ENCODE results near the gene ARRB1.
"Not testable (repeated sequence)": the region's sequence is repeated elsewhere in the genome, so short reads cannot be mapped to it uniquely, and the experiment has no call there.

Gene ARRB1

DNA sequence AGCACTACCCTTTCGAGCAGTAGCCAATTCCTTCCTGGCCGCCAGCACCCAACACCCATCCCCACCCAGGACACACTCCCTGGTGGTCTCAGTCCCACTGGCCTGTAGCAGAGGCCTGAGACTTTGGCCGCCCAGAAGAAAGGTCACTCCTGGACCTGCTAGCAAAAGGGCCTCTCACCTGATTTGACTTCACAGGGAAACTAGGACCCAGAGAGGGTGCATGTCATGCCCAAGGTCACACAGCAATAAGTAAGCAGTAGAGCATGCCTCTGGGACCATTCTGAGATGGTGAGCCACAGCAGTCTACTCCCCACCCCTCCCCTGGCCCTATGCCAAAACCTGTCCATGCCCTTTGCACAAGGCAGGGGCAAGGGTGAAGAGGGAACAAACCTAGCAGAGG lies 7.3 kb downstream of the ARRB1 start:
- DNase-seq (ENCODE audit: low read depth in 3 of 3), result no peak

DNA sequence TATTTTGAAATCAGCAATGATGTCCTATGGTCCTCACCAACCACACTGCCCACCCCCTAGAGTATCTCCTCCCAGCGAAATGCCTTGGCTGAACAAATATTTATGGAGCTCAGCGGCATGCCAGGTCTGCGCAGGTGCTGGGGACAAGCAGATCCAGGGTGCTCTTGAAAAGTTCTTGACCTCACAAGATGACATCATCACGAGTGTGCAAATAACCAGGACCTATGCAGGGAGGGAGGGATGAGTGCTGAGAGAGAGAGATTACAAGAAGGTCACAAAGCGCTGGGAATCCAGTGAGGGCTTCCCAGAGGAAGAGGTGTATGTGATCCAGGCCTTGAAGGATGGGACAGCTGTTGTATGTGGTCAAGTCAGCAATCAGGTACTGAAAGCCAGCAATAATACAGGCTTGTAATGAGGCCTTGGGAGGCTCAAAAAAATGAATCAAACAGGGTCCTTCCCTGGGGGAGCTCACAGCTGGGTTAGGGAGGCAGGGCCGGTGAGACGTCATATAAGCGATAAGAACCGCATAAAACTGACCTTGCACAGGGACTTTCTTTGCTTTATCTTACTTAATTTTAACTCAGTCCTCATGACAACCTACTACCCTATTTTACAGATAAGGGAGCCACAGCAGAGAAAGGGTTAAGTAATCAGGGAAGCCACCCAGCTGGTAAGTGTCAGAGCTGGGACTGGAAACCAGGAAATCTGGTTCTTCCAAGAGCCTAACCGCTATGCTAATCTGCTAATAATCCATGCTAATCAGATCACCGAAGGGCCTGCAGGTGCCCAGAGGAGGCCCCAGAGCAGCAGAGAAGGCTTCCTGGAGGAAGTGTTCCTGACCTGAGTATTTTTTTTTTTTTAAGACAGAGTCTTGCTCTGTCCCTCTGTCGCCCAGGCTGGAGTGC lies 8.2 kb downstream of the ARRB1 start:
- DNase-seq (ENCODE audit: low read depth in 3 of 3), result no peak

GRCh38 chr11:75342231-75342918 lies 9.1 kb downstream of the ARRB1 start:
- DNase-seq (ENCODE audit: low read depth in 3 of 3), result no peak

GRCh38 chr11:75341612-75342011 lies 9.8 kb downstream of the ARRB1 start:
- no peak for DNase-seq (ENCODE audit: low read depth in 3 of 3)

DNA sequence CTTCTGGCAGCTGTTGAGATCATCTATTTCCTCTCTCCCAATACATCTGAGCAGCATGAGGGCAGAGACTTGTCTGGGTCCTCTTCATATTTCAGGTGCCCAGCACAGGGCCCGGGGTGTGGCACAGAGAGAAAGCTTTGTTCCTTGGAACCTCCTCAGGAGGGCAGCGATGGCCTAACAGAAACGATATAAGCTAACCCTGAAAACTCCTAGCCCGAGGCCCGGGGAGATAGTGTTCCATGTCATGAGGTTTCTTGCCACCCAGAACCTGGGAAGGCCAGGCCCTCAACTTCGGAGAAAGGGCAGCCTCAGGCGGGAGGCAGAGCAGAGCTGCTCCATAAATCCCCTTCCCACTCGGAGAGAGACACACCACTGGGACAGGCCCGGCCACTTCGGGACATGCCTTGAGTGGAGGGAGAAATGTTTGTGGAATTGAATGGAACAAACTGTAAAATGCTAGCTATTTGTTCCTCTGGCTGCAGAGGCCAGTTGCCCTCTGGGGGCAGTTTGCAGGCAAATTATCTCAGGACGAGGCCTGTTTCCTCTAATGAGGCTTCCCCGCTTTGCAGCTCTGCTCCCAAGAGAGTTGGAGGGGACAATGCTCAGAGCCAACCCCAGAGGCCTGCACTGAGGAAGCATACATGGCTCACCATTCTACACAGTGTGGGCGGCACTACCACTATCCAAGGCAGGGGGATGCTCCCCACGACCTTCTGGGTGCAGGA lies 11.6 kb downstream of the ARRB1 start:
- no peak for DNase-seq (ENCODE audit: low read depth in 3 of 3)

DNA sequence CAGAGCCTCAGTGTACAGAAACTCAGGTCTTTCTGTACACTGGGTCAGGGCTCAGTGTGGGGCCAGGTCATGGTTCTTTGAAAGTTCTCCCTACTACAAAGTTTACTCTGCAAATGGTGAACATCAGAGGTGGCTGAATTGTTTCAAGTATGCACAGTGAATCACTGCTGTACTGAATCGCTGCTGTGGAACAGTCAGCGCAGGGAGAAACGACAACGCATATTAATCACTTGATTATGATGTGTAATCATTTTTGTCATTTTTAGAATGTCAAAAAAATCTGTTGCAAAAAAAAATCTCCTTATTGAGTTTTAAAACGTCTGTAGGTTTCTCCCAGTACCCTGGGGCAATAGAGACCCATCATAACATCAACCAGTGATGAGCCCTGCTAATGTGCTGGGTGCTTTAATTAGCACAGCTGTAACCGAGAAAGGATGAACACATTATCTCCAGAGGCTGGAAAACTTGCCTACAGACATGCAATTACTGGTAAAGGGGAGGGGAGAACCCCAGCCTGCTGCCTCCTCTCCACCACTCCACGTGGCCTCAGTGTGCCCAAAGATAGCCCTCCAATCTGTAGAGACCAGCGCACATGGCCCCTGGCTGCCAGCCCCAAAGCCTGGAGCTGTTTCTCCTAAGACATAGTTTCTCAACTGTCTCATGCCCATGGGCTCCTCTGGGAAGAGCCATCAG lies 12.8 kb downstream of the ARRB1 start:
- DNase-seq (ENCODE audit: low read depth in 3 of 3), result no peak

DNA sequence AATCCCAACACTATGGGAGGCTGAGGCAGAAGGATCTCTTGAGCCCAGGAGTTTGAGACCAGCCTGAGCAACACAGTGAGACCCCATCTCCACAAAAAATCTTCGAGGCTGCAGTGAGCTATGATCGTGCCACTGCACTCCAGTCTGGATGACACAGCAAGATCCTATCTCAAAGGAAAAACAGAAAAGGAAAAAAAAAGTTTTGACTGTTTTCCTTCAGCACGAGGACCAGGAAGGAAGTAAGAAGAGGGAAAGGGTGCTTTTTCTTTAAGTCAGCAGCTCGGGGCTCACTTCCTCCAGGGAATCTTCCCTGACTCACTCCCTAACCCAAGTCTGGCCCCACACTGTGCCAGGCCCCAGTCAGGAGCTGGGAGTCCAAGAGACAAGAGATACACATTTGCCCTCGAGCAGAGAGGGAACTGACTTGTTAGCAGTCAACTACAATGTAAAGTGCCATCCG lies 14.2 kb downstream of the ARRB1 start:
- no peak for DNase-seq (ENCODE audit: low read depth in 3 of 3)

GRCh38 chr11:75334976-75335375 lies 16.5 kb downstream of the ARRB1 start:
- no peak for DNase-seq (ENCODE audit: low read depth in 3 of 3)

DNA sequence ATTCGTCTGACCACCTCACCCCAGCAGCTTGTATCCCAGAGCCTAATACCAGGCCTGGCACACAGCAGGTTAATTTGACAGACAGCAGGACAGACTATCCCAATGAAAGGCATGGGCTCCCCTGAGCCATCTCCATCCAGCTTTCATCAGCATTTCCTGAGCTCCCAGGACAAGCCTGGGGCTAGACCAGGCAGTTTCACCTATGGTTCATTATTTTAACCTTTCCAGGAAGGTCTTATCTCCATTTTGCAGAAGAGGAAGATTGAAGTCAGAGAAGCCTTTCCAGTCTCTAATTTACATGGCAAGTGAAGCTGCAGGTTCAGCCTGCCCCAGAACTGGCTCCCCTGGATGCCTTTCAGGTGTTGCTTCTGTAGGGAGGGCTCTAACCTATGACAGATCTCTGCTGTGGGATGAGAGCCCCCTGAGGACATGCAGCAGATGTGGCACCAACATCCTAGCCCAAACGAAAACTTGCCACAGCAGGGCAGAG lies 17.0 kb downstream of the ARRB1 start:
- no peak for DNase-seq (ENCODE audit: low read depth in 3 of 3)

GRCh38 chr11:75333807-75334140 lies 17.7 kb downstream of the ARRB1 start:
- DNase-seq (ENCODE audit: low read depth in 3 of 3), result no peak

DNA sequence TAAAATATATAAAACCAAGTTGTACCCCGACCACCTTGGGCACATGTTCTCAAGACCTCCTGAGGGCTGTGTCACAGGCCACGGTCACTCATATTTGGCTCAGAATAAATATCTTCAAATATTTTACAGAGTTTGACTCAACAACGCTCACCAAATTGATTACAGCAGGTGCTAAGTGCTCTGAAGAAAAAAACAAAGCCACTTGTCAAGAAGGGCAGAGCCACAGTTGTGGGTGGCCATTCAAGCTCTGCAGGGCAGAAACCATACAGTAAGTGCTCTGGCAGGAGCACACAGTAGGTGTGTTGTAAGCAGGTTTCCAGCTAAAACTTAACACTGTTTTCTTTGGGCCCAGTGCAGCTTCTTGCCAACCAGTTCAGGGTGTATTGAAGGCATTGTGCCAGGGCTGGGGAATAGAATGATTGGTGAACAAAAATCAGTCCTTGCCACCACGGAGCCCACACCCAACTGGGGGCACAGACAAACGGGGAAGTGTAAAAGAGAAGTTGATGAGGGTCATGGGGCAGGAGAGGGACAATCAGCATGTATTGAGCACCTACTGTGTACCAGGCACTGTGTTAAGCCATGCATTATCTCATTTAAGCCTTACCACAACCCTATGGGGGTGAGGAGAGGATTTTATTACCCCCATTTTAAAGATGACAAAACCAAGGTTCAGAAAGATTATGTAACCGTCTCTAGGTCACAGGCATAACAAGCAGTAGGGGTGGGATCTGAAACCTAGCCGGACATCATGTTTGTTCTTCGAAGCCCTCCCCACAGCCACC lies 18.2 kb downstream of the ARRB1 start:
- no peak for DNase-seq (ENCODE audit: low read depth in 3 of 3)

DNA sequence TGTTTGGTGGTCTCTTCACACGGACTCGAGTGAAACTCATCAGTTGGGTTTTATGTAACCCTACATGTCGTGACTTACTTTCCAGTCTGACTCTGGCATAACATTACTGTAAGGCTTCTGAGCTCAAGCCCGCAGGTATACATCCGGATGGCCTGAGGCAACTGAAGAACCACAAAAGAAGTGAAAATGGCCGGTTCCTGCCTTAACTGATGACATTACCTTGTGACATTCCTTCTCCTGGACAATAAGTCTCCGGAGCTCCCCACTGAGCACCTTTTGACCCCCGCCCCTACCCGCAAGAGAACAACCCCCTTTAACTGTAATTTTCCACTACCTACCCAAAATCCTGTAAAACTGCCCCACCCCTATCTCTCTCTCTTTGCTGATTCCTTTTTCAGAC lies 19.7 kb downstream of the ARRB1 start:
- DNase-seq (ENCODE audit: low read depth in 3 of 3), result not testable (repeated sequence)

DNA sequence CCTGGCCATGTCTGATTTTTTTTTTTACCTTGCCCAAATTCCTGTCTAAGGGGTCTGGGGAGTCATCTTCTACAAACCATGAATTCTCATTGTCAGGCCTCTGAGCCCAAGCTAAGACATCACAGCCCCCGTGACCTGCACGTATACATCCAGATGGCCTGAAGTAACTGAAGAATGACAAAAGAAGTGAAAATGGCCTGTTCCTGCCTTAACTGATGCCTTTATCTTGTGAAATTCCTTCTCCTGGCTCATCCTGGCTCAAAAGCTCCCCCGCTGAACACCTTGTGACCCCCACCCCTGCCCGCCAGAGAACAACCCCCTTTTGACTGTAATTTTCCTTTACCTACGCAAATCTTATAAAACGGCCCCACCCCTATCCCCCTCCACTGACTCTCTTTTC lies 20.2 kb downstream of the ARRB1 start:
- not testable (repeated sequence) for DNase-seq (ENCODE audit: low read depth in 3 of 3)

DNA sequence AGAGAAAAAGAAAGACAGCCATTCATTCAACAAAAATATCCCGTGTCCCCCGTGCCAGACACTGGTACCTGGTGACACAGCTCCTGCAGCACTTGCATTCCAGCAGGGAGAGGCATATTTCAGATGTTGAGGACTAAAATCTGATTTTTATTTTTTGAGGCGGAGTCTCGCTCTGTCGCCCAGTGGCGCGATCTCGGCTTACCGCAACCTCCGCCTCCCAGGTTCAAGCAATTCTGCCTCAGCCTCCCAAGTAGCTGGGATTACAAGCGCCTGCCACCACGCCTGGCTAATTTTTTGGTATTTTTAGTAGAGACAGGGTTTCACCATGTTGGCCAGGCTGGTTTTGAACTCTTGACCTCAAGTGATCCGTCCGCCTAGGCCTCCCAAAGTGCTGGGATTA lies 20.6 kb downstream of the ARRB1 start:
- DNase-seq (ENCODE audit: low read depth in 3 of 3), result not testable (repeated sequence)

DNA sequence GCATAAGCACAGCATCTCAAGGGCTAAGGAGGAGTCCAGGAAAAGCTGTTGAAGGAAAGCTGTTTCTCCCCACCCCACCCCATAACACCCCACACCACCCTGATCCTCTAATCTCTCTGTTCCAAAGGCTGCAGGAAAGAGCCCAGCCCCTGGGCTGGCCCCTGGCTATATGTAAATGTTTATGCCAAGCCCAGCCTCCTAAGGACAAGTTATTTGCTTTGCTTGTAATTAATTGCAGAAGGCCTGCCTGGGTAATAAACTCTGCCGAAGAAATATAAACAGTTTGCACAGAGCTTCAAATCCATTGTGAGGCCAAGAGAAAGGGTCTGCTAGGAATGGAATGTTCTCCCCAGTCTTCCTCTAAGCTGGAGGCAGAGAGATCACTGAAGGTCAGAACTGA lies 21.2 kb downstream of the ARRB1 start:
- DNase-seq (ENCODE audit: low read depth in 3 of 3), result no peak

DNA sequence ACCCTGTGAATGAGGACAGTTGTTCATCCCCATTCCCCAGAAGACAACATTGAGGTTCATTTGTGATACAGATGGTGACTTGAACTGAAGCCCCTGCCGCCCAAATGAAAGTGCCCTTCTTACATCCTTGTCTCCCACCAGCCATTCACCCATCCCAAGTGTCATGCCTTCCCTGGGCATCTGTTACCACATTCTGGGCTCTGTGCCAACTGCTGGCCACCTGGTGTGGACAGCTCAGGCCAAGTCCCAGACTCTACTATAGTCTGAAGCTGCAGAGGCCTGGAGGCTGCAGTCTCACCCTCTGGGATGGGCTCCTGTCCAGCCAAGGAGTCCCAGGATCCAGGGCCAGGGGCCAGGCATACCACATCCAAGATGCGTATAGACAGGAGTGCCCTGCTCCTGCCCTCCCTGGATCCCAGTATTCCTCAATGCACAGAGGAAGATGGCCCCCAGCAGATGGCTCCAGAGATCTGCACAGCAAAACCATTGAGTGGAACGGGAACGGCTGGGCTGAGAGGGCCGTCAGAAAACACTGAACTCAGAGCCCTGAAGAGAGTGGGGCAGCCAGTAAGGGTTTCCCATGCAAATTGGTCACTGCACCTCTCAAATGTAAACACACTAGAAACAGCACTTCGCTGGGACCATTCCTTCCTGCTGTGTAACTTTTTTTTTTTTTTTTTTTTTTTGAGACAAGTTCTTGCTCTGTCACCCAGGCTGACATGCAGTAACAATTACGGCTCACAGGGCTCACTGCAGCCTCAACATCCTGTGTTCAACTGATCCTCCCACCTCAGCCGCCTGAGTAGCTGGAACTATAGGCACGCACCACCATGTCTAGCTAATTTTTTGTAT lies 22.8 kb downstream of the ARRB1 start:
- DNase-seq (ENCODE audit: low read depth in 3 of 3), result no peak

GRCh38 chr11:75326439-75326810 lies 25.0 kb downstream of the ARRB1 start:
- peak in 1 of 3 experiments; percentile 28 for DNase-seq (ENCODE audit: low read depth in 3 of 3)

- peak in 2 of 3 experiments; percentile 31 to 42 for DNase-seq (ENCODE audit: low read depth in 3 of 3)
Measured at GRCh38 chr11:75325713-75326438, 25.6 kb downstream of the ARRB1 start.

- no peak for DNase-seq (ENCODE audit: low read depth in 3 of 3)
Measured at GRCh38 chr11:75324740-75325139, 26.7 kb downstream of the ARRB1 start.
